ENCODE results near the gene PDE10A.

The PDE10A gene

GRCh38 chr6:165662749-165663376, at the start of gene PDE10A:
Gene PDE10A, minus strand, starts transcription at chr6:165663241. Its CDS starts 430 bp downstream, at chr6:165662811.
- Histone ChIP-seq H3K36me3 (ENCODE audit: control insufficient read depth in 1 of 2, insufficient read depth in 2 of 2, low read length in 2 of 2) (no peaks in the 10 kb centered on the region), H3K9me3 (ENCODE audit: control insufficient read depth in 1 of 2, low read length in 2 of 2) (no peaks in the 10 kb centered on the region), H3K27ac (ENCODE audit: low read depth, low read length) (no peak within 1 kb of the TSS), H3K4me3 (ENCODE audit: low read depth in 1 of 2, low read length in 2 of 2) (peak within 1 kb of the TSS; percentile 46 to 53), H3K9ac (ENCODE audit: low read depth in 1 of 2, low read length in 2 of 2) (no peak within 1 kb of the TSS), H3K4me1 (ENCODE audit: control insufficient read depth in 1 of 2, insufficient read depth in 2 of 2, low read length in 2 of 2) (peaks cover 18 to 25% of the 10 kb centered on the region in 2 donors), H3K27me3 (ENCODE audit: control insufficient read depth in 1 of 2, insufficient read depth in 2 of 2, low read length in 2 of 2) (peaks cover 34 to 36% of the 10 kb centered on the region in 2 donors)

GRCh38 chr6:165708985-165709576, 46.0 kb upstream of the PDE10A start:
- no peaks in the 10 kb centered on the region for H3K36me3 ChIP-seq (ENCODE audit: control insufficient read depth in 1 of 2, insufficient read depth in 2 of 2, low read length in 2 of 2)
- no peak overlapping the region for H3K9ac ChIP-seq (ENCODE audit: low read depth in 1 of 2, low read length in 2 of 2)
- no peaks in the 10 kb centered on the region for H3K9me3 ChIP-seq (ENCODE audit: control insufficient read depth in 1 of 2, low read length in 2 of 2)
- no peaks in the 10 kb centered on the region for H3K4me1 ChIP-seq (ENCODE audit: control insufficient read depth in 1 of 2, insufficient read depth in 2 of 2, low read length in 2 of 2)
- H3K27ac ChIP-seq (ENCODE audit: low read depth, low read length) = no peak overlapping the region
- H3K4me3 ChIP-seq (ENCODE audit: low read depth in 1 of 2, low read length in 2 of 2) = no peak overlapping the region
- no peaks in the 10 kb centered on the region for H3K27me3 ChIP-seq (ENCODE audit: control insufficient read depth in 1 of 2, insufficient read depth in 2 of 2, low read length in 2 of 2)

GRCh38 chr6:165707067-165707853, 44.2 kb upstream of the PDE10A start:
- no peaks in the 10 kb centered on the region for H3K36me3 ChIP-seq (ENCODE audit: control insufficient read depth in 1 of 2, insufficient read depth in 2 of 2, low read length in 2 of 2)
- H3K27me3 ChIP-seq (ENCODE audit: control insufficient read depth in 1 of 2, insufficient read depth in 2 of 2, low read length in 2 of 2) = no peaks in the 10 kb centered on the region
- H3K27ac ChIP-seq (ENCODE audit: low read depth, low read length) = no peak overlapping the region
- H3K4me3 ChIP-seq (ENCODE audit: low read depth in 1 of 2, low read length in 2 of 2) = no peak overlapping the region
- H3K9me3 ChIP-seq (ENCODE audit: control insufficient read depth in 1 of 2, low read length in 2 of 2) = no peaks in the 10 kb centered on the region
- no peaks in the 10 kb centered on the region for H3K4me1 ChIP-seq (ENCODE audit: control insufficient read depth in 1 of 2, insufficient read depth in 2 of 2, low read length in 2 of 2)
- no peak overlapping the region for H3K9ac ChIP-seq (ENCODE audit: low read depth in 1 of 2, low read length in 2 of 2)

GRCh38 chr6:165705941-165706340, 42.9 kb upstream of the PDE10A start:
- Histone ChIP-seq H3K27me3 (ENCODE audit: control insufficient read depth in 1 of 2, insufficient read depth in 2 of 2, low read length in 2 of 2) (no peaks in the 10 kb centered on the region), H3K4me1 (ENCODE audit: control insufficient read depth in 1 of 2, insufficient read depth in 2 of 2, low read length in 2 of 2) (no peaks in the 10 kb centered on the region), H3K4me3 (ENCODE audit: low read depth in 1 of 2, low read length in 2 of 2) (no peak overlapping the region), H3K9me3 (ENCODE audit: control insufficient read depth in 1 of 2, low read length in 2 of 2) (no peaks in the 10 kb centered on the region), H3K27ac (ENCODE audit: low read depth, low read length) (no peak overlapping the region), H3K36me3 (ENCODE audit: control insufficient read depth in 1 of 2, insufficient read depth in 2 of 2, low read length in 2 of 2) (no peaks in the 10 kb centered on the region), H3K9ac (ENCODE audit: low read depth in 1 of 2, low read length in 2 of 2) (no peak overlapping the region)

- H3K4me3 ChIP-seq (ENCODE audit: low read depth in 1 of 2, low read length in 2 of 2) = no peak overlapping the region
- H3K27me3 ChIP-seq (ENCODE audit: control insufficient read depth in 1 of 2, insufficient read depth in 2 of 2, low read length in 2 of 2) = no peaks in the 10 kb centered on the region
- H3K36me3 ChIP-seq (ENCODE audit: control insufficient read depth in 1 of 2, insufficient read depth in 2 of 2, low read length in 2 of 2) = no peaks in the 10 kb centered on the region
- H3K27ac ChIP-seq (ENCODE audit: low read depth, low read length) = no peak overlapping the region
- H3K9ac ChIP-seq (ENCODE audit: low read depth in 1 of 2, low read length in 2 of 2) = no peak overlapping the region
- H3K4me1 ChIP-seq (ENCODE audit: control insufficient read depth in 1 of 2, insufficient read depth in 2 of 2, low read length in 2 of 2) = no peaks in the 10 kb centered on the region
- no peaks in the 10 kb centered on the region for H3K9me3 ChIP-seq (ENCODE audit: control insufficient read depth in 1 of 2, low read length in 2 of 2)
These were observed 41.2 kb upstream of the PDE10A start for GRCh38 chr6:165704045-165704748.

GRCh38 chr6:165702669-165703068, 39.6 kb upstream of the PDE10A start:
- no peak overlapping the region for H3K27ac ChIP-seq (ENCODE audit: low read depth, low read length)
- H3K36me3 ChIP-seq (ENCODE audit: control insufficient read depth in 1 of 2, insufficient read depth in 2 of 2, low read length in 2 of 2) = no peaks in the 10 kb centered on the region
- no peaks in the 10 kb centered on the region for H3K27me3 ChIP-seq (ENCODE audit: control insufficient read depth in 1 of 2, insufficient read depth in 2 of 2, low read length in 2 of 2)
- H3K4me1 ChIP-seq (ENCODE audit: control insufficient read depth in 1 of 2, insufficient read depth in 2 of 2, low read length in 2 of 2) = no peaks in the 10 kb centered on the region
- H3K9me3 ChIP-seq (ENCODE audit: control insufficient read depth in 1 of 2, low read length in 2 of 2) = no peaks in the 10 kb centered on the region
- no peak overlapping the region for H3K4me3 ChIP-seq (ENCODE audit: low read depth in 1 of 2, low read length in 2 of 2)
- H3K9ac ChIP-seq (ENCODE audit: low read depth in 1 of 2, low read length in 2 of 2) = no peak overlapping the region

- Histone ChIP-seq H3K36me3 (ENCODE audit: control insufficient read depth in 1 of 2, insufficient read depth in 2 of 2, low read length in 2 of 2) (no peaks in the 10 kb centered on the region), H3K4me3 (ENCODE audit: low read depth in 1 of 2, low read length in 2 of 2) (no peak overlapping the region), H3K9ac (ENCODE audit: low read depth in 1 of 2, low read length in 2 of 2) (no peak overlapping the region), H3K27ac (ENCODE audit: low read depth, low read length) (no peak overlapping the region), H3K9me3 (ENCODE audit: control insufficient read depth in 1 of 2, low read length in 2 of 2) (no peaks in the 10 kb centered on the region), H3K4me1 (ENCODE audit: control insufficient read depth in 1 of 2, insufficient read depth in 2 of 2, low read length in 2 of 2) (no peaks in the 10 kb centered on the region), H3K27me3 (ENCODE audit: control insufficient read depth in 1 of 2, insufficient read depth in 2 of 2, low read length in 2 of 2) (no peaks in the 10 kb centered on the region)
These were observed 38.7 kb upstream of the PDE10A start for GRCh38 chr6:165701564-165702354.

GRCh38 chr6:165701005-165701404, 38.0 kb upstream of the PDE10A start:
- Histone ChIP-seq H3K27ac (ENCODE audit: low read depth, low read length) (no peak overlapping the region), H3K27me3 (ENCODE audit: control insufficient read depth in 1 of 2, insufficient read depth in 2 of 2, low read length in 2 of 2) (no peaks in the 10 kb centered on the region), H3K4me3 (ENCODE audit: low read depth in 1 of 2, low read length in 2 of 2) (no peak overlapping the region), H3K36me3 (ENCODE audit: control insufficient read depth in 1 of 2, insufficient read depth in 2 of 2, low read length in 2 of 2) (no peaks in the 10 kb centered on the region), H3K9ac (ENCODE audit: low read depth in 1 of 2, low read length in 2 of 2) (no peak overlapping the region), H3K4me1 (ENCODE audit: control insufficient read depth in 1 of 2, insufficient read depth in 2 of 2, low read length in 2 of 2) (no peaks in the 10 kb centered on the region), H3K9me3 (ENCODE audit: control insufficient read depth in 1 of 2, low read length in 2 of 2) (no peaks in the 10 kb centered on the region)

- Histone ChIP-seq H3K27ac (ENCODE audit: low read depth, low read length) (no peak overlapping the region), H3K4me1 (ENCODE audit: control insufficient read depth in 1 of 2, insufficient read depth in 2 of 2, low read length in 2 of 2) (peaks cover 0 to 3% of the 10 kb centered on the region in 2 donors), H3K4me3 (ENCODE audit: low read depth in 1 of 2, low read length in 2 of 2) (no peak overlapping the region), H3K9me3 (ENCODE audit: control insufficient read depth in 1 of 2, low read length in 2 of 2) (no peaks in the 10 kb centered on the region), H3K27me3 (ENCODE audit: control insufficient read depth in 1 of 2, insufficient read depth in 2 of 2, low read length in 2 of 2) (no peaks in the 10 kb centered on the region), H3K9ac (ENCODE audit: low read depth in 1 of 2, low read length in 2 of 2) (no peak overlapping the region), H3K36me3 (ENCODE audit: control insufficient read depth in 1 of 2, insufficient read depth in 2 of 2, low read length in 2 of 2) (no peaks in the 10 kb centered on the region)
These were observed 35.8 kb upstream of the PDE10A start for GRCh38 chr6:165698868-165699267.

All from duodenal mucosa (tissue), 2 donors.